NCI-H748 treated with DMSO at 0.1 percent for 48 hours (cell line): ENCODE measurements around the gene SHISA9.

Source experiments
- DNase-seq: peaks from one replicate; lab custom pipeline; 2025; lab: John Stamatoyannopoulos, UW

Gene SHISA9

GRCh38 chr16:13181432-13181831, 280.0 kb downstream of the SHISA9 start:
- no peak for DNase-seq

DNA sequence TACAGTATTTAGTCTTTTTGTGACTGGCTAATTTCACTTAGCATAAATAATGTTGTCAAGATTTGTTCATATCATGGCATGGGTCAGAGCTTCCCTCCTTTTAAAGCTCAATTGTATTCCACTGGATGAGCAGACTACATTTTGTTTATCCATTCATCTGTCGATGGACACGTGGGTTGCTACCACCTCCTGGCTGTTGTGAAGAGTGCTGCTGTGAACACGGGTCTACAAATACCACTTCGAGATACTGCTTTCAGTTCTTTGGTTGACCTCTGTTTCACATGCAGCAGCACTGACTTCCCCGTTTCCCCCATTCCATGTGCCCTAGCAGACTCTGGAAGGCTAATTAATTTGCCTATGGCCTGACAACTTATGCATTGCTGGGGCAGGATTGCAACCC, 285.4 kb downstream of the SHISA9 start:
- no peak for DNase-seq

DNA sequence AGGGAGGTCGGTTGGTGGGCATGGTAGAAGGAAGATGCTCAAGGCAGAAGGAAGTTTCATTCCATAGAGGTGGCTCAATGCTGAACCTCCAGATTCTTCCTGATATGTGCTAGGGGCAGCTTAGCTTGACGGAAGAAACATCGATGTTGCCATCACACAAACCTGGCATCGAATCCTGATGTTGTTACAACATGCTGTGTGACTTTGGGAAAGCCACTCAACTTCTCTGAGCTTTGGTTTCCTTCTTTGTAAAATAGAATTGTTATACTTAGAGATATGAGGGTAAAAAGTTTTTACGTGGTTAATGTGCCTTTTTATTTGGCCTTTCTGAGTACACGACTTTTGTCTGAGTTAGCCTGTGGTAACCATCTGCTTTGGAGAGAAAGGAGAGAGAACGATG, 287.9 kb downstream of the SHISA9 start:
- DNase-seq: no peak

GRCh38 chr16:13193721-13194120, 292.3 kb downstream of the SHISA9 start:
- DNase-seq: no peak

DNA sequence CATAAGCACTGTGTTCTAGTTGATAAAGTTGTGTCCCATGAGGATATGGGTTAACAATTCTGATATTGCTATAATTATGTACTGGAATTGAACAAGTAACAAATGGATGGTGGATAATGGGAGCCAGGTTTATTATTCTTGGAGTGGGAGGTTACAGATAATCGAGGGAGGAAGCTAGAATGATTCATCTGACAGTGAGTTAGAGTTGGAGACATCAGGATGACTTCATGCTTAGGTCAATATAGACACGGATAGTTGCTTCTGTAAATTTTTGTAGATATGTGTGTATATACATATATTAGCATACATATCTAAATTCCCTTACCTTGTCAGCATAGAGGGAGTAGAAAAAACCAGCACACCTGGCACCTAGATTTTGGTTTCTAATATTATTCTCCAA, 293.4 kb downstream of the SHISA9 start:
- no peak for DNase-seq

GRCh38 chr16:13203725-13204124, 302.3 kb downstream of the SHISA9 start:
- DNase-seq: no peak

DNA sequence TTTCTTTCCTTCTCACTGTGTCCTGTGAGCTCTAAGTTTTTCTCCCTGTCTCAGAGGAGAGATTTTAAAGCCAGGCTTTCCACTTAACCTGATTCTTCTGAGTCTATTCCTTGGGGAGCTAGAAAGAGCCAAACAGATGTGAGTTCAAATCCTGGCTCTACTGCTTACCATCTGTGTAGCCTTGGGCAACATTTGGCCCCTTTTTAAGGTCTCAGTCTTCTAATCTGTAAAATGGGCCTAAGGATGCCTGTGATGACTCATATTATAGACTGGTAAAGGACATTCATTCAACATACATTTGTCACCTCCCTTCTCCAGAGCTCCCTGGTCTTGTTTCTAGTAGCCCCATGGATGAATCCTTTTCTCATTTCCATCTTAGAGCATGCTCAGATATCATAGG, 304.0 kb downstream of the SHISA9 start:
- DNase-seq: no peak

DNA sequence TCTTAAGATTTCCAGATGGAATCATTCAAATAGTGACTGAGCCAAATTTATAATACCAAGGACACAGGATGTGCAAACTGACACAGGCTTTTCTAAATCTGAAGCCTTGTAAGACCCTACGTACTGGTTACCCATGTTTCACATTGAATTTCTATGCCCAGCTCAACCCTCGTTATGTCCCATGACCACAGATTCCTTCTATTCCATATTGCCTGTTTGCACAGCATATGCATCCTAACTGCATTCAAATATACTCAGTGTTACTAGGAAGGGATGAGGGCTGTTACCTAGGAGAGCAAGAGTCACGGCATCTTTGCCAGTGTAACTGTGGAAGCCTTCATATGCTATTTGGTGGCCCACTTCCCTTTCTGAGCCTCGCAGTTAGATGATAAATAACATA, 305.2 kb downstream of the SHISA9 start:
- no peak for DNase-seq

GRCh38 chr16:13207151-13207550, 305.8 kb downstream of the SHISA9 start:
- DNase-seq: no peak

DNA sequence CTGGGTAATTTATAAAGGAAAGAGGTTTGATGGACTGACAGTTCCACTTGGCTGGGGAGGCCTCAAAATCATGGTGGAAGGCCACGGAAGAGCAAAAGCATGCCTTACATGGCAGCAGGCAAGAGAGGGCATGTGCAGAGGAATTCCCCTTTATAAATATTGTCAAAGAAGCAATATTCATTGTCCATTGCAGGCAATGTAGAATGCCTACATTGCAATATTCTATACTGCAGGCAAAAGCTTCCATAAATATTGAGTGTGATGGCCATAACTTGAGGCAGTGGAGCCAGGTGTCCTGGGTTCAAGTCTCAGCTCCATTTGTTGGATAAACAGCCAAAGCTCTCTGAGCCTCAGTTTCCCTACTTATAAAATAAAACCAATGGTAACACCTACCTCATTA, 322.3 kb downstream of the SHISA9 start:
- DNase-seq: no peak

DNA sequence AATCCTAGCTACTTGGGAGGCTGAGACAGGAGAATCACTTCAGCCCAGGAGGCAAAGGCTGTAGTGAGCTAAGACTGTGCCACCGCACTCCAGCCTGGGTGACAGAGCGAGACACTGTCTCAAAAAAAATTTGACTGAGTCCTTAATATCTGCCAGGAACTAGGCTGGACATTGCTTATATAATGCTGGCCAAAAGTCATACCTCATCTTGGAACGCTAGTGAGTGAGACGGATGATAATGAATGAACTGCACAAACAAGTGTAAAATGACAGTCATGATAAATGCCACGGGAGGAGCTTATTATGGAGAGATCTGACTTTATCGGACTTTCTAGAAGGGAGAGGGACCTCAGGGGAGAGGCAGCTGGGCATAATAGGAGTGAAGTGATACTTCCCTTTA, 327.6 kb downstream of the SHISA9 start:
- DNase-seq: no peak

- no peak for DNase-seq
Observed at GRCh38 chr16:13231365-13231764, 330.0 kb downstream of the SHISA9 start.

GRCh38 chr16:13234999-13235398, 333.6 kb downstream of the SHISA9 start:
- DNase-seq: no peak

DNA sequence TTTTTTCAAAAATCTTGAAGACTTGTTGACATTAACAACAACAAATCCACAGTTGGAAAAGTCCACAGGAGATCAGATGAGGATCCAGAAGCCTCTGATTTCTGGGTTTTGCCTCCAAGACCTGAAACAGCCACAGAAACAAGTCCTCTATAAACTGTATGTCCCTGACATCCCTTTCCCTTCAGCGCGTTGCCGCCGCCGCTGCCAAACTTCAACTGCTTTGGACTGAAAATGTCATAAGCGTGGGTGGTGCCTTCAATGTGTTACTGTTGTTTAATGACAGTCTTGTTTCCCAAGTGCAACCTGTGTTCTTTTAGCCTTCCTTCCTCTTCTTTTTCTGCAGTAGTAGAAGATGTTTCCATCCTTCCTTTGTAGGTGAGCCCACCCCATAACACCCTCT, 334.9 kb downstream of the SHISA9 start:
- no peak for DNase-seq

GRCh38 chr16:13238182-13238581, 336.8 kb downstream of the SHISA9 start:
- no peak for DNase-seq

- DNase-seq: no peak
Observed at GRCh38 chr16:13242201-13242600, 340.8 kb downstream of the SHISA9 start.

- DNase-seq: no peak
Observed at GRCh38 chr16:13244770-13245169, 343.4 kb downstream of the SHISA9 start.

- DNase-seq: no peak
Observed at GRCh38 chr16:13245713-13246377, 344.4 kb downstream of the SHISA9 start.

DNA sequence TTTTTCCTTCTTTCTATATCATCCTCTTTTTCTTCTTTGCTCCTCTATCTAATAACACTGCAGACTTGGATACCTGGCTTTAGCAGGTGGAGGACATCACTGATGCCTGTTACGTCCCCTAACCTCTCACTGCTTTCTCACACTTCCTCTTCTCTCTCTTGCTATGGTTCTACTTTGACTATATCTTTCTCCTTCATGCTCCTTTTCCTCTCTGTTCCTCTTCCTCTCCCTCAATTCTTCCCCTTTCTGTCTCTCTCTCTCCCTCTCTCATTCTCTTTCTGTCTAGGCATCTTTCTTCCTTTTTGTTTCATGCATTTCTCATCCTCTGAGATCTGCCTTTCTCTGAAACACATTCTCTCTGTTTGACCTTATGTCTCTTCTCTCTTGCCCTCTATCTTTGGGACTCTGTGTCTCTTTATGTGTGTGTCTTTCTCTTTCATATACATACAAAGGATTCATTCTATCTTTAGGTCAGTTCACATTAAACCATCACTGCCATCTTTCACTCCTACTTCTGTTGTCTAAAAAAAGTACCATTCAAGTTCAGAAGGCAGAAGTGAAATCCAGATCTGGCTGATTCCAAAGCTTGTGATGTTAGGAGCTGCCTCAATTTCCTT, 353.7 kb downstream of the SHISA9 start:
- DNase-seq: no peak

GRCh38 chr16:13262270-13263090, 361.1 kb downstream of the SHISA9 start:
- DNase-seq: no peak

GRCh38 chr16:13264749-13265552, 363.6 kb downstream of the SHISA9 start:
- DNase-seq: no peak

DNA sequence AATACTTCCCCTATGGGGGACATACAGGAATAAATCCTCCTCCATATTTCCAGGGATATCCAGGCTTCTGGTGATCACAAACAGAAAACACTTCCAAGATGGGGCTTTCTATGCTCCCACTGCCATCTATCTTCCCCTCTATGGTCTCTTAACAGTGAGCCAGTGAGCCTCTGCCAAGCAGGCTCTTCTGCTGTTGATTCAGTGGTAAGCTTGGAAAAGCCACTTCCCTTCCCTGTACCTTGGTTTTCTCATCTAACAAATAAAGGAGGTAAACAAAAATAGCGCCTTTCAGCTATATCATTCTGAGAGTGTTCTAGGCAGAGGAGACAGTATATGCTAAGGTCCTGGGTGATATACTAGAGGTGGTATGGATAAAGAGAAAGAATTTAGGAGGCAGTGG, 368.0 kb downstream of the SHISA9 start:
- no peak for DNase-seq
